ENCODE measurements around the gene MRPL12. TPM values are rescaled to one million over a fixed set of nuclear protein-coding genes. Genes with fewer than 3 reads are reported as not detected.

Gene MRPL12
- total and polyA plus RNA-seq, 9 of the 15 experiments (the other 6 are each of a cell fraction or from before 2014, with no cell fraction given): 0.94 to 338 (median 100) TPM

DNA sequence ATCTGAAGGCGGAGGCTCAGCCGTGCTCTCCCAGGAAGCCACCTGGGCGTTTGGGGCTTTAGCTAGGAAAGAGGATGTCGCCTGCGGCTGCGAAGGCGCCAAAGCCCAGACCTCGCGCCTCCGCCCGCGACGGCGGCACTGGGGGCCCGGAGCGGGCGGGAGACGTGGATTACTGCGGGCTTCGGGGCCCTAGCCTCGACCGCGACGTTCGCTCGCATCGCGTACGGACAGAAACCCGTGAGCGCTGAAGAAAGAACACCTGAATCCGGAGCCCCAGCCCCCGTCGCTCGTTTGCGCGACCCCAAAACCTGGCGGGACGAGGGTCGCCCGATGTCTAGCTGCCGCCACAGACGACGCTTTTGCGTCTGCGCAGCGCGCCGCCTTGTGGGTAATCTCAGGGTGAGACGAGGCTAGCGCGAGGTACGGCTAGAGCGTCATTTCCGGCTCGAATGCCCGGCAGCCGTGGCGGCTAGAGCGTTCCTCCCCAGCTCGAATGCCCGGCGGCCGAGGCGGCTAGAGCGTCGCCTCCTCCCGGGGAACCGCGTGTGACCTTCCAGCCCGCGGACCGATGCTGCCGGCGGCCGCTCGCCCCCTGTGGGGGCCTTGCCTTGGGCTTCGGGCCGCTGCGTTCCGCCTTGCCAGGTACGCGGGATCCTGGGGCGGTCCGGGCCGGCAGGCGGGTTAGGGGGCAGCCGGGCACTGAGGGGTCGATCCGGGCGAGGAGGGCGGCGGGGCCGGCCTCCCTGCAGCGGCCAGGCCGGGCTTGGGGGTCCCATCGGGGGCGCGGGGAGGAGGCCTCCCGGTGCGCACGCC is at the start of gene MRPL12 (continued):
- TF ChIP-seq ZBTB8A (IDR thresholded peaks at IDR 0.05; ENCODE audit: partially characterized antibody): no peak
- no peak for TF ChIP-seq FOXP1 (CRISPR knock-in tag; IDR thresholded peaks at IDR 0.05)
- TF ChIP-seq ZNF274 (IDR thresholded peaks at IDR 0.05; ENCODE audit: borderline replicate concordance, low read depth, low read length): 0 out of 2 replicates have a peak, but pooled peaks have one; percentile 25
- TF ChIP-seq, protein P1, sequence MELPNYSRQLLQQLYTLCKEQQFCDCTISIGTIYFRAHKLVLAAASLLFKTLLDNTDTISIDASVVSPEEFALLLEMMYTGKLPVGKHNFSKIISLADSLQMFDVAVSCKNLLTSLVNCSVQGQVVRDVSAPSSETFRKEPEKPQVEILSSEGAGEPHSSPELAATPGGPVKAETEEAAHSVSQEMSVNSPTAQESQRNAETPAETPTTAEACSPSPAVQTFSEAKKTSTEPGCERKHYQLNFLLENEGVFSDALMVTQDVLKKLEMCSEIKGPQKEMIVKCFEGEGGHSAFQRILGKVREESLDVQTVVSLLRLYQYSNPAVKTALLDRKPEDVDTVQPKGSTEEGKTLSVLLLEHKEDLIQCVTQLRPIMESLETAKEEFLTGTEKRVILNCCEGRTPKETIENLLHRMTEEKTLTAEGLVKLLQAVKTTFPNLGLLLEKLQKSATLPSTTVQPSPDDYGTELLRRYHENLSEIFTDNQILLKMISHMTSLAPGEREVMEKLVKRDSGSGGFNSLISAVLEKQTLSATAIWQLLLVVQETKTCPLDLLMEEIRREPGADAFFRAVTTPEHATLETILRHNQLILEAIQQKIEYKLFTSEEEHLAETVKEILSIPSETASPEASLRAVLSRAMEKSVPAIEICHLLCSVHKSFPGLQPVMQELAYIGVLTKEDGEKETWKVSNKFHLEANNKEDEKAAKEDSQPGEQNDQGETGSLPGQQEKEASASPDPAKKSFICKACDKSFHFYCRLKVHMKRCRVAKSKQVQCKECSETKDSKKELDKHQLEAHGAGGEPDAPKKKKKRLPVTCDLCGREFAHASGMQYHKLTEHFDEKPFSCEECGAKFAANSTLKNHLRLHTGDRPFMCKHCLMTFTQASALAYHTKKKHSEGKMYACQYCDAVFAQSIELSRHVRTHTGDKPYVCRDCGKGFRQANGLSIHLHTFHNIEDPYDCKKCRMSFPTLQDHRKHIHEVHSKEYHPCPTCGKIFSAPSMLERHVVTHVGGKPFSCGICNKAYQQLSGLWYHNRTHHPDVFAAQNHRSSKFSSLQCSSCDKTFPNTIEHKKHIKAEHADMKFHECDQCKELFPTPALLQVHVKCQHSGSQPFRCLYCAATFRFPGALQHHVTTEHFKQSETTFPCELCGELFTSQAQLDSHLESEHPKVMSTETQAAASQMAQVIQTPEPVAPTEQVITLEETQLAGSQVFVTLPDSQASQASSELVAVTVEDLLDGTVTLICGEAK (IDR thresholded peaks at IDR 0.05): peak; percentile 90
- TF ChIP-seq, protein P1 (CRISPR knock-in tag; IDR thresholded peaks at IDR 0.05): no peak
- TF ChIP-seq SNIP1 (IDR thresholded peaks at IDR 0.05; ENCODE audit: low read depth): peak; percentile 97
- TF ChIP-seq ZBTB7A (IDR thresholded peaks at IDR 0.05; ENCODE audit: borderline replicate concordance, control insufficient read depth, low read depth, low read length): peak; percentile 84
- no peak for TF ChIP-seq TCF7L2 (IDR thresholded peaks at IDR 0.05; ENCODE audit: low read depth, low read length)
- no peak for TF ChIP-seq SMARCA4 (IDR thresholded peaks at IDR 0.05)
- TF ChIP-seq, protein P2, sequence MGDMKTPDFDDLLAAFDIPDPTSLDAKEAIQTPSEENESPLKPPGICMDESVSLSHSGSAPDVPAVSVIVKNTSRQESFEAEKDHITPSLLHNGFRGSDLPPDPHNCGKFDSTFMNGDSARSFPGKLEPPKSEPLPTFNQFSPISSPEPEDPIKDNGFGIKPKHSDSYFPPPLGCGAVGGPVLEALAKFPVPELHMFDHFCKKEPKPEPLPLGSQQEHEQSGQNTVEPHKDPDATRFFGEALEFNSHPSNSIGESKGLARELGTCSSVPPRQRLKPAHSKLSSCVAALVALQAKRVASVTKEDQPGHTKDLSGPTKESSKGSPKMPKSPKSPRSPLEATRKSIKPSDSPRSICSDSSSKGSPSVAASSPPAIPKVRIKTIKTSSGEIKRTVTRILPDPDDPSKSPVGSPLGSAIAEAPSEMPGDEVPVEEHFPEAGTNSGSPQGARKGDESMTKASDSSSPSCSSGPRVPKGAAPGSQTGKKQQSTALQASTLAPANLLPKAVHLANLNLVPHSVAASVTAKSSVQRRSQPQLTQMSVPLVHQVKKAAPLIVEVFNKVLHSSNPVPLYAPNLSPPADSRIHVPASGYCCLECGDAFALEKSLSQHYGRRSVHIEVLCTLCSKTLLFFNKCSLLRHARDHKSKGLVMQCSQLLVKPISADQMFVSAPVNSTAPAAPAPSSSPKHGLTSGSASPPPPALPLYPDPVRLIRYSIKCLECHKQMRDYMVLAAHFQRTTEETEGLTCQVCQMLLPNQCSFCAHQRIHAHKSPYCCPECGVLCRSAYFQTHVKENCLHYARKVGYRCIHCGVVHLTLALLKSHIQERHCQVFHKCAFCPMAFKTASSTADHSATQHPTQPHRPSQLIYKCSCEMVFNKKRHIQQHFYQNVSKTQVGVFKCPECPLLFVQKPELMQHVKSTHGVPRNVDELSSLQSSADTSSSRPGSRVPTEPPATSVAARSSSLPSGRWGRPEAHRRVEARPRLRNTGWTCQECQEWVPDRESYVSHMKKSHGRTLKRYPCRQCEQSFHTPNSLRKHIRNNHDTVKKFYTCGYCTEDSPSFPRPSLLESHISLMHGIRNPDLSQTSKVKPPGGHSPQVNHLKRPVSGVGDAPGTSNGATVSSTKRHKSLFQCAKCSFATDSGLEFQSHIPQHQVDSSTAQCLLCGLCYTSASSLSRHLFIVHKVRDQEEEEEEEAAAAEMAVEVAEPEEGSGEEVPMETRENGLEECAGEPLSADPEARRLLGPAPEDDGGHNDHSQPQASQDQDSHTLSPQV (IDR thresholded peaks at IDR 0.05): peak; percentile 31; the same call in 1 of the 2 replicates
- peak; percentile 99 for TF ChIP-seq KAT7 (CRISPR knock-in tag; IDR thresholded peaks at IDR 0.05; ENCODE audit: borderline replicate concordance)
